Cerebellar nuclear complex (tissue), 1 donor: Measurements from ENCODE around the gene CPSF4L.

Source experiments
- DNase-seq, 2 experiments: peaks; one replicate each; lab custom pipeline; 2025; lab: John Stamatoyannopoulos, UW

The CPSF4L gene

GRCh38 chr17:73203135-73203787 lies 58.4 kb downstream of the CPSF4L start:
- DNase-seq: no peak

- DNase-seq: no peak
Measured at GRCh38 chr17:73201215-73202069, 60.2 kb downstream of the CPSF4L start.

GRCh38 chr17:73200476-73200875 lies 61.2 kb downstream of the CPSF4L start:
- DNase-seq: no peak

GRCh38 chr17:73199751-73200317 lies 61.8 kb downstream of the CPSF4L start:
- no peak for DNase-seq

GRCh38 chr17:73198930-73199260 lies 62.8 kb downstream of the CPSF4L start:
- no peak for DNase-seq
